ENCODE results near the gene USP28.
"Not testable (repeated sequence)": the region's sequence is repeated elsewhere in the genome, so short reads cannot be mapped to it uniquely, and the experiment has no call there.

The USP28 gene

GRCh38 chr11:113875234-113876073 lies at the start of gene USP28:
Gene USP28, minus strand, starts transcription at chr11:113875572. Its CDS starts 71 bp downstream, at chr11:113875501.
- DNase-seq (peak; percentile 82 to 85), ATAC-seq (peak; percentile 86)
- H3K27me3 Mint-ChIP-seq, result no peaks in the 10 kb centered on the region
- peak within 1 kb of the TSS; percentile 97 to 99 for H3K4me3 Mint-ChIP-seq
- H3K27ac Mint-ChIP-seq, result peak within 1 kb of the TSS; percentile 96 to 99
- peaks cover 56% of the 10 kb centered on the region for H3K4me1 Mint-ChIP-seq
- peaks cover 0 to 5% of the 10 kb centered on the region in 2 donors for H3K9me3 Mint-ChIP-seq

GRCh38 chr11:113923572-113923971 lies 48.2 kb upstream of the USP28 start:
- H3K27me3 Mint-ChIP-seq, result peaks cover 6% of the 10 kb centered on the region

GRCh38 chr11:113911491-113911890 lies 36.1 kb upstream of the USP28 start:
- H3K27me3 Mint-ChIP-seq, result peaks cover 18% of the 10 kb centered on the region
- H3K9me3 Mint-ChIP-seq, H3K4me3 Mint-ChIP-seq, DNase-seq, H3K4me1 Mint-ChIP-seq, ATAC-seq, H3K27ac Mint-ChIP-seq: not testable (repeated sequence)

More at GRCh38 chr11:113923572-113923971, 48.2 kb upstream of the USP28 start:
- H3K4me3 Mint-ChIP-seq, result no peak overlapping the region
- H3K27ac Mint-ChIP-seq, result no peak overlapping the region
- DNase-seq, result no peak
- no peaks in the 10 kb centered on the region for H3K9me3 Mint-ChIP-seq
- H3K4me1 Mint-ChIP-seq, result no peaks in the 10 kb centered on the region
- no peak for ATAC-seq

- DNase-seq (no peak), ATAC-seq (no peak)
- Mint-ChIP-seq H3K9me3 (no peaks in the 10 kb centered on the region), H3K27ac (no peak overlapping the region), H3K4me1 (no peaks in the 10 kb centered on the region), H3K4me3 (no peak overlapping the region), H3K27me3 (peaks cover 18% of the 10 kb centered on the region)
Measured at GRCh38 chr11:113908098-113908497, 32.7 kb upstream of the USP28 start.

- H3K27me3 Mint-ChIP-seq, result peaks cover 20% of the 10 kb centered on the region
- H3K27ac Mint-ChIP-seq, result no peak overlapping the region
- no peak for ATAC-seq
- no peak for DNase-seq
- no peak overlapping the region for H3K4me3 Mint-ChIP-seq
- H3K9me3 Mint-ChIP-seq, result no peaks in the 10 kb centered on the region
- no peaks in the 10 kb centered on the region for H3K4me1 Mint-ChIP-seq
Measured at GRCh38 chr11:113907681-113908080, 32.3 kb upstream of the USP28 start.

GRCh38 chr11:113907152-113907551 lies 31.8 kb upstream of the USP28 start:
- no peak overlapping the region for H3K27ac Mint-ChIP-seq
- H3K4me3 Mint-ChIP-seq, result no peak overlapping the region
- H3K4me1 Mint-ChIP-seq, result no peaks in the 10 kb centered on the region
- H3K27me3 Mint-ChIP-seq, result peaks cover 25% of the 10 kb centered on the region
- no peak for ATAC-seq
- no peak for DNase-seq
- no peaks in the 10 kb centered on the region for H3K9me3 Mint-ChIP-seq

- H3K4me3 Mint-ChIP-seq, result no peak overlapping the region
- no peaks in the 10 kb centered on the region for H3K4me1 Mint-ChIP-seq
- no peak for ATAC-seq
- peaks cover 28% of the 10 kb centered on the region for H3K27me3 Mint-ChIP-seq
- no peak for DNase-seq
- no peak overlapping the region for H3K27ac Mint-ChIP-seq
- no peaks in the 10 kb centered on the region for H3K9me3 Mint-ChIP-seq
Measured at GRCh38 chr11:113906516-113906915, 31.1 kb upstream of the USP28 start.

- Mint-ChIP-seq H3K27me3 (peaks cover 28% of the 10 kb centered on the region), H3K27ac (no peak overlapping the region), H3K4me1 (no peaks in the 10 kb centered on the region), H3K4me3 (no peak overlapping the region), H3K9me3 (no peaks in the 10 kb centered on the region)
- no peak for ATAC-seq
- DNase-seq, result no peak
Measured at GRCh38 chr11:113906038-113906437, 30.7 kb upstream of the USP28 start.

GRCh38 chr11:113904379-113905101 lies 29.2 kb upstream of the USP28 start, which contains the start of gene HTR3B:
Gene HTR3B, plus strand, starts transcription at chr11:113904796. Its CDS starts 138 bp downstream, at chr11:113904934.
- ATAC-seq (no peak), DNase-seq (no peak)
- H3K4me3 Mint-ChIP-seq, result no peak within 1 kb of the TSS
- H3K4me1 Mint-ChIP-seq, result no peaks in the 10 kb centered on the region
- H3K9me3 Mint-ChIP-seq, result no peaks in the 10 kb centered on the region
- no peak within 1 kb of the TSS for H3K27ac Mint-ChIP-seq
- peaks cover 26% of the 10 kb centered on the region for H3K27me3 Mint-ChIP-seq

GRCh38 chr11:113901141-113901540 lies 25.8 kb upstream of the USP28 start:
- H3K9me3 Mint-ChIP-seq, result no peaks in the 10 kb centered on the region
- DNase-seq, result no peak
- H3K27me3 Mint-ChIP-seq, result peaks cover 10% of the 10 kb centered on the region
- no peak overlapping the region for H3K4me3 Mint-ChIP-seq
- no peak overlapping the region for H3K27ac Mint-ChIP-seq
- ATAC-seq, result no peak
- H3K4me1 Mint-ChIP-seq, result no peaks in the 10 kb centered on the region

GRCh38 chr11:113896156-113896879 lies 20.9 kb upstream of the USP28 start:
- Mint-ChIP-seq H3K27ac (peak overlapping the region in 1 of 2 donors; percentile 14), H3K4me3 (no peak overlapping the region), H3K27me3 (no peaks in the 10 kb centered on the region), H3K4me1 (no peaks in the 10 kb centered on the region), H3K9me3 (no peaks in the 10 kb centered on the region)
- DNase-seq, result no peak
- ATAC-seq, result peak; percentile 67

- no peak for ATAC-seq
- Mint-ChIP-seq H3K4me3 (no peak overlapping the region), H3K27ac (peak overlapping the region in 1 of 2 donors; percentile 14), H3K4me1 (no peaks in the 10 kb centered on the region), H3K27me3 (no peaks in the 10 kb centered on the region), H3K9me3 (no peaks in the 10 kb centered on the region)
- no peak for DNase-seq
Measured at GRCh38 chr11:113895367-113896155, 20.2 kb upstream of the USP28 start.

GRCh38 chr11:113894421-113894996 lies 19.1 kb upstream of the USP28 start:
- Mint-ChIP-seq H3K27ac (no peak overlapping the region), H3K9me3 (no peaks in the 10 kb centered on the region), H3K4me1 (no peaks in the 10 kb centered on the region), H3K4me3 (peak overlapping the region in 1 of 2 donors; percentile 62), H3K27me3 (no peaks in the 10 kb centered on the region)
- ATAC-seq, result no peak
- no peak for DNase-seq

GRCh38 chr11:113888848-113889247 lies 13.5 kb upstream of the USP28 start:
- ATAC-seq (no peak), DNase-seq (no peak)
- no peaks in the 10 kb centered on the region for H3K4me1 Mint-ChIP-seq
- no peaks in the 10 kb centered on the region for H3K27me3 Mint-ChIP-seq
- no peak overlapping the region for H3K4me3 Mint-ChIP-seq
- no peaks in the 10 kb centered on the region for H3K9me3 Mint-ChIP-seq
- no peak overlapping the region for H3K27ac Mint-ChIP-seq

GRCh38 chr11:113885897-113886296 lies 10.5 kb upstream of the USP28 start:
- H3K9me3 Mint-ChIP-seq, result no peaks in the 10 kb centered on the region
- DNase-seq (no peak), ATAC-seq (no peak)
- H3K4me3 Mint-ChIP-seq, result no peak overlapping the region
- no peak overlapping the region for H3K27ac Mint-ChIP-seq
- H3K27me3 Mint-ChIP-seq, result no peaks in the 10 kb centered on the region
- no peaks in the 10 kb centered on the region for H3K4me1 Mint-ChIP-seq

Measured in stimulated activated naive CD8-positive, alpha-beta T cell treated with anti-CD3 and anti-CD28 coated beads, Interleukin-15, amount 100 ng/mL, for 72 hours (primary cell).